Measurements from ENCODE around the gene IPO11.

DNA sequence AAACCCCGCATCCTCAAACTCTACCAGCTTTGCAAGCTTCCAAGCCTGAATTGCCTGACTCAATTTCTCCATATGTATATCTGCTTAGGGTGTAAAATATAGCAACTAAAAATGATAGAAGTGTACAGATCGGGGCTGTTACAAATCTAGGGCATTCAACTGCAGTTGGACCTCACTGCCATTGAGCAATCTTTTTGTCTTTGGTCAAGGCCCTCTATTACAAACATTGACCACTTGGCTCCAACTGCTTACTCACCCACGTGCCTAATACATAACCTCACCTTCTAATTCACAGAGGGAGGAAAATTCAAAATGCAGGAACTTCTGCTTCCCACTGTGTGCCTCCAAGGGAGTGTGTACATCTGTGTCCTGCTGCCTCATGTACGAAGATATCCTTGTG is 176.1 kb downstream of the IPO11 start:
- TF ChIP-seq CTCF (conservative IDR thresholded peaks at IDR 0.05 in 1 of 2, IDR thresholded peaks at IDR 0.05 in 1 of 2; ENCODE audit: extremely low read depth in 1 of 2, insufficient read depth in 1 of 2, low read depth in 1 of 2, low read length in 2 of 2) (no peak), EZH2 (IDR thresholded peaks at IDR 0.05; ENCODE audit: borderline replicate concordance, low read length) (no peak)
